NCI-H187 treated with DMSO at 0.1 percent for 48 hours (cell line): Measurements from ENCODE around the gene KLK5.
"Not testable (repeated sequence)": the region's sequence is repeated elsewhere in the genome, so short reads cannot be mapped to it uniquely, and the experiment has no call there.

Experiments used
- DNase-seq: peaks from one replicate; lab custom pipeline; 2025; lab: John Stamatoyannopoulos, UW

The KLK5 gene

GRCh38 chr19:50952910-50953309, at the start of gene KLK5:
Gene KLK5 (minus strand): TSS chr19:50953038. CDS start chr19:50952657, 381 bp downstream.
- no peak for DNase-seq

GRCh38 chr19:51002089-51002532, 49.3 kb upstream of the KLK5 start:
- DNase-seq: no peak

DNA sequence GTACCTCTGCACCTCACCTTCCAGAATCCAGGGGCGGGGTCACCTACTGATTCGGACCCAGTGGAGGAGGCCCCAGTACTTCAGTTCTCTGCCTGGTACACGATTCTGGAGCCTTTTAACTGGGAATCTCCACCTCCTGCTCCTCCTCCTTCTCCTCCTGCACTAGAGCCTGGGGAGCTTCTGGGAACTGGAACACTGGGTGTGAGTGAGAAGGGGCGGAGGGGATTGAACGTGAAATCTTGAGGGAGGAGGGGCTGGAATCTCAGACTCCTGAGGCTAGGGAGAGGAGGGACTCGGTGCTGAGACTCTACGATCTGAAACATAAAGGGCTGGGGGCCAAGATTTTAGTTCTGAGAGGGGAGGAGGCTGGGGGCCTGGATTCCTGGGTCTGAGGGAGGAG, 48.7 kb upstream of the KLK5 start, which contains the start of gene KLK8:
KLK8 (minus strand) TSS at position 90 of the 400 bp plus-strand sequence. CDS start 437 bp downstream, outside the sequence.
- DNase-seq: no peak

- no peak for DNase-seq
Observed at GRCh38 chr19:51000981-51001380, 48.1 kb upstream of the KLK5 start.

- DNase-seq: no peak
Observed at GRCh38 chr19:51000426-51000825, 47.6 kb upstream of the KLK5 start.

GRCh38 chr19:50998686-50999085, 45.8 kb upstream of the KLK5 start:
- DNase-seq: no peak

- DNase-seq: no peak
Observed at GRCh38 chr19:50998061-50998460, 45.2 kb upstream of the KLK5 start.

DNA sequence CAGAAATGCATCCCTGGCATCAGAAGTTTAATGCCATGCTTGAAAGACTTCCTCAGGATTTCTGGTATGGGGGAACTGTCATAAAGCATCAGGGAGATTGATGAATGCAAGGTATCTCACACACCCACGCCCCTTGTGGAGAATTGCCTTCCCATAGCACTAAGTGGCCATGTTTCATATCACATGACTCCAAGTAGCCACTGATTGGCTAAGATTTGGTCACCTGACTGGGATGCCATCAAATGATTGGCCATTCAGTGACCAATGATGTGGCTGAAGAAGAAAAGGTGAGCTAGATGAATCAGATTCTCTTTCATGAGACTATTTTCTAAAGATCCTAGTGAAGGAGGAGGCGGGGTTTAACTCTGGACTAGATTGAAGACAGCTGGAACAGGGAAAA, 41.3 kb upstream of the KLK5 start:
- DNase-seq: no peak

GRCh38 chr19:50992666-50993035, 39.8 kb upstream of the KLK5 start:
- DNase-seq: no peak

- DNase-seq: not testable (repeated sequence)
Observed at GRCh38 chr19:50984416-50984815, 31.6 kb upstream of the KLK5 start.

- no peak for DNase-seq
Observed at GRCh38 chr19:50983625-50984292, 30.9 kb upstream of the KLK5 start, which contains the start of gene KLK7. Gene KLK7 (minus strand): TSS chr19:50983917. CDS start chr19:50982399, 1,518 bp downstream.

DNA sequence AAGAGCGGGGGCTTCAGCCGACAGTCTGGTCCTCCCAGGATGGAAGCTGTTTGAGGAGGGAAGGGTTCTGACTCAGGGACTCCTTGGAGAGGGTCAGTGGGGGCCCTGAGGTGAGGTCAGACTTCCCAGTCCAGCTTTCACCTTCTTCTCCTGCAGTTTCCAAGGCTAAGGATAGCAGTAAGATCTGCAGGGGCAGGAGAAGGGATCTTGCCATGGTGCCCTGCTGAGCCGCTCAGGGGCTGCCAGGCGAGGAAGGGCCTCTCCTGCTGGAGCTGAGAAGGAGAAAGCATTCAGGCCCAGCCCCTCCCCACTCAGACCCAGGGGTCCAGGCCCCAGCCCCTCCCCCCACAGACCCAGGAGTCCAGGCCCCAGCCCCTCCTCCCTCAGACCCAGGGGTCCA, 29.3 kb upstream of the KLK5 start:
- DNase-seq: no peak

DNA sequence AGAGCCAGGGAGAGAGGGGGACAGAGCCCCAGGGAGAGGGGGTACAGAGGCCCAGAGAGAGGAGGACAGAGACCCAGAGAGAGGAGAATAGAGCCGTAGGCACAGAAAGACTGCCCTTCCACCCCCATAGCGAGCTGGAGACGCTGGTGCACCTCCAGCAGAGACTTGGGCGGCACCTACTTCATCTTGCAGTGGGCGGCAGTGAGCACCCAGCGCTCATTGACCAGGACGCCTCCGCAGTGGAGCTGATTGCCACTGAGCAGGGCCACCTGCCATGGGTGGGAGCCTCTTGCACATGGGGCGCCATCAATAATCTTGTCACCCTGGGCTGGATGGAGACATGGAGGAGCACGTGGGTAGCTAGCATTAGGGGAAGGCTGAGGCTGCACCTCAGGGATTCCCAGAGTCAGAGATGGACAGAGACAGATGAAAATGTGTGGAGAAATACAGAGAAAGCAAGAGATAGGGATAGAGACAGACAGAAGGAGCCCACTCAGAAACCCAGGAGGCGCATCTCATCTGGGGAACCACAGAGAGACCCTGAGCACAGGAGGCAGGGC, 28.8 kb upstream of the KLK5 start:
- no peak for DNase-seq

DNA sequence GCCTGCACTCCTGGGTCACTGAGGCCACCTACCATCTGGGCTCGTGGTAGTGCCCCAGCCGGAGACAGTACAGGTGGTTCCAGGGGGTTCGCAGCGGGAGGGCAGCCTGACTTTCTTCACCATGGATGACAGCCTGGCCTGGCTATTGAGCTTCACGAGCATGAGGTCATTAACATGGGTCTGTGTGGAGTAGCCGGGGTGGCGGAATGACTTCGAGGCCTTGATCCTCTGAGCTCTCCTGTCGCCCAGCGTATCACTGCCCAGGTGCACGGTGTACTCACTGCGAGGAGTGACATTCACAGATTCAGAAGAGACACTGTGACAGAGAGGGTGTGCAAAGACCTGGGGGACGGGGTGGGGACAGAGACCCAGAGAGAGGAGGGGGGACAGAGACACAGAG, 27.4 kb upstream of the KLK5 start:
- DNase-seq: no peak

GRCh38 chr19:50979758-50980157, 26.9 kb upstream of the KLK5 start:
- no peak for DNase-seq

DNA sequence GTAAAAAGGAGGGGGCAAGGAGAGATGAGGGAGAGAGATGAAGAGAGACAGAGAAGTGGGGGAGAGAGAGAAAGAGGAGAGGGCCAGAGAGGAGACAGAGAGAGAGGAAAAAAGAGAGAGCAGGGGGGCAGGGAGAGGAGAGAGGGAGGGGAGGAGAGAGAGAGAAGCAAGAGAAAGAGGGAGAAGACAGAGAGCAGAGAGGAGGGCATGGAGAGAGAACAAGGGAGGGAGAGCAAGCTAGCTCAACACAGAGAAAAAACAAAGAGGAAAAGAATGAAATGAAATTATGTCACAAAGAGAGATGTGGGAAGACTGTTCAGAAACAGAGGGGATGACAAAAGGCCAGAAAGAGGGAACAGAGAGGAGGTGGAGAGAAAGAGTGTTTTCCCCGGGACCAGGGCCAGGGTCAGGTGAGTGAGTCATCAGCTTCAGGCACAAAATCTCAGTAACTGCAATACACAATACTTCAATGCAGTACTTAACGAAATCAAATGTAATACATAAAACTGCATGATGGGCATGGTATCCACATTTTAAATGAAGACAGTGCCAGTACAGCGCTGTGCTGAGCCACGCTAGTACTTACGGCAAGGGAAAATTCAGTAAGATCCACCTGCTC, 26.0 kb upstream of the KLK5 start:
- DNase-seq: no peak

GRCh38 chr19:50977626-50978025, 24.8 kb upstream of the KLK5 start:
- no peak for DNase-seq

DNA sequence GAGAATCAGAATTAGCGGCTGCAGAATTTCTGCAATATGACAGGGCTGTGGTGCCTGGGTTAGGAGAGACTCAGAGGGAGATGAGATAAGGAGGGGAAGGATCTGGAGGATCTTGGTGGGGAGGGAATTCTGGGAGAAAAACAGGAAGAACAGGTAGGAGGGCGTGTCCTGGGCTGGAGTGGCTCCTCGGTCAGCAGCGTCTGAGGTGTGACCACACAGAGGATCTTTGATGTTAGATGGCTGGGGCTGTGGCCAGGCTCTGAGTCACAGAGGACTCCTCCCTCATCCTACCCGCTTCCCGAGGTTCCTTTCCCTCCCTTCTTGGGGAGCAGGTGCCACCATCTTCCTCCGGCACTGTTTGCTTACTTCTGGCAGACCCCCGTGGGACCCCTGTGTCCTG, 22.9 kb upstream of the KLK5 start:
- DNase-seq: no peak

DNA sequence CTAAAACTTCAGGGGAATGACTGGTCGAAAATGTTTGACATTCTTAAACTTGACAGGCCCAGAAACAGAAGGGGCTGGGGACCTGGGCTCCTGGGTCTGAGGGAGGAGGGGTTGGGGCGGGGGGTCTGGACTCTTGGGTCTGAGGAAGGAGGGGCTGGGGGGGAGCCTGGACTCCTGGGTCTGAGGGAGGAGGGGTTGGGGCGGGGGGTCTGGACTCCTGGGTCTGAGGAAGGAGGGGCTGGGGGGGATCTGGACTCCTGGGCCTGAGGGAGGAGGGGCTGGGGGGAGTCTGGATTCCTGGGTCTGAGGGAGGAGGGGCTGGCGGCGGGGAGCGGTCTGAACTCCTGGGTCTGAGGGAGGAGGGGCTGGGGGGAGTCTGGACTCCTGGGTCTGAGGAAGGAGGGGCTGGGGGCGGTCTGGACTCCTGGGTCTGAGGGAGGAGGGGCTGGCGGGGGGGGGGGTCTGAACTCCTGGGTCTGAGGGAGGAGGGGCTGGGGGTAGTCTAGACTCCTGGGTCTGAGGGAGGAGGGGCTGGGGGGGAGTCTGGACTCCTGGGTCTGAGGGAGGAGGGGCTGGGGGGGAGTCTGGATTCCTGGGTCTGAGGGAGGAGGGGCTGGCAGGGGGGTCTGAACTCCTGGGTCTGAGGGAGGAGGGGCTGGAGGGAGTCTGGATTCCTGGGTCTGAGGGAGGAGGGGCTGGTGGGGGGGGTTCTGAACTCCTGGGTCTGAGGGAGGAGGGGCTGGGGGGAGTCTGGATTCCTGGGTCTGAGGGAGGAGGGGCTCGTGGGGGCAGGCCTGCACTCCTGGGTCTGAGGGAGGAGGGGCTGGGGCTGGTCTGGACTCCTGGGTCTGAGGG, 22.1 kb upstream of the KLK5 start:
- DNase-seq: no peak

GRCh38 chr19:50972795-50973376, 20.0 kb upstream of the KLK5 start:
- no peak for DNase-seq

GRCh38 chr19:50969810-50970209, 17.0 kb upstream of the KLK5 start:
- DNase-seq: not testable (repeated sequence)

DNA sequence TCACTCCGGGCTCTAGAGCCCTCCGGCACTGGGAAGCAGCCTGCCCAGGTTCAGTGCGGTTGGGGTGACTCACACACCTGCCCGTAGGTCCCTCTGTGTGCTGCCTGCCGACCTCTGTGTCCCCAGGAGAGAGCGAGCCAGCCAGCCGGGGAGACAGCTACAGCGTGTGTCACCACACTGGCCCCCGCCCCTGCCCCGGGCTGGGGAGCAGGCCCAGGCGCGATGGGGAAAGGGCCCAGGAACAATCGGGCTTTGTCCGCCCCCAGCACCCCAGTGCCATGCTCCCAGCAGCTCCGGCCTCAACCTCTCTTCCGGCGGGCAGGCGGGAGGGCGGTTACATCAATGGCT, 16.5 kb upstream of the KLK5 start, which contains the start of gene KLK6:
KLK6 (minus strand) TSS at position 179 of the 348 bp plus-strand sequence. CDS start 1,487 bp downstream, outside the sequence.
- DNase-seq: no peak
